Measurements from ENCODE around the gene MARCHF10. TPM values are rescaled to one million over a fixed set of nuclear protein-coding genes. Genes with fewer than 3 reads are reported as not detected.

MARCHF10 gene
- total RNA-seq, 2 donors from 2014 or later, result not detected

DNA sequence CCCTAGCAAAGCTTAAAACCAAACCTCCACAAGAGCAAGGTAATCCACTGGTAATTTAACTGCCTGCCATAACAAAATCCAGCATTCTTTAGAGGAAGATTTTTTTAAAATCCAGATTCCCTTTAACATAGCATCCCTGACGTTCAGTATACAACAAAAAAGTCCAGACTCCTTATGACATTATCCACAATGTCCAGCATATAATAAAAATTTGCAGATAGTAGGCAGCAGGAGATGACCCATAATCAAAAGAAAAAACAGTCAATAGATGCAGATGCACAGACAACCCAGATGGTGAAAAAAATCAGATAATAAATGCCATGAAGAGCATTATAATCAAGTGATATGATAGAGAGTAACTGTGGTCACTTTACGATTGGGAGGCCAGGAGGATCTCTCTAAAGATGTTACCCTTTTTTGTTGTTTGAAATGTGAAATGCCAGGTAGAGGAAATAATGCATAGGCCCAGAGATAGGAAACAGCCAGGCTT is 147.4 kb downstream of the MARCHF10 start:
- TF ChIP-seq, protein P1, sequence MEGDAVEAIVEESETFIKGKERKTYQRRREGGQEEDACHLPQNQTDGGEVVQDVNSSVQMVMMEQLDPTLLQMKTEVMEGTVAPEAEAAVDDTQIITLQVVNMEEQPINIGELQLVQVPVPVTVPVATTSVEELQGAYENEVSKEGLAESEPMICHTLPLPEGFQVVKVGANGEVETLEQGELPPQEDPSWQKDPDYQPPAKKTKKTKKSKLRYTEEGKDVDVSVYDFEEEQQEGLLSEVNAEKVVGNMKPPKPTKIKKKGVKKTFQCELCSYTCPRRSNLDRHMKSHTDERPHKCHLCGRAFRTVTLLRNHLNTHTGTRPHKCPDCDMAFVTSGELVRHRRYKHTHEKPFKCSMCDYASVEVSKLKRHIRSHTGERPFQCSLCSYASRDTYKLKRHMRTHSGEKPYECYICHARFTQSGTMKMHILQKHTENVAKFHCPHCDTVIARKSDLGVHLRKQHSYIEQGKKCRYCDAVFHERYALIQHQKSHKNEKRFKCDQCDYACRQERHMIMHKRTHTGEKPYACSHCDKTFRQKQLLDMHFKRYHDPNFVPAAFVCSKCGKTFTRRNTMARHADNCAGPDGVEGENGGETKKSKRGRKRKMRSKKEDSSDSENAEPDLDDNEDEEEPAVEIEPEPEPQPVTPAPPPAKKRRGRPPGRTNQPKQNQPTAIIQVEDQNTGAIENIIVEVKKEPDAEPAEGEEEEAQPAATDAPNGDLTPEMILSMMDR (IDR thresholded peaks at IDR 0.05), result no peak
- Histone ChIP-seq H3K36me3 (no peaks in the 10 kb centered on the region), H3K4me1 (no peaks in the 10 kb centered on the region), H3K4me3 (no peak overlapping the region), H3K27ac (no peak overlapping the region), H3K27me3 (no peaks in the 10 kb centered on the region), H3K9me3 (peaks cover 0 to 12% of the 10 kb centered on the region in 2 donors)
- DNase-seq (ENCODE audit: low spot score), result no peak

DNA sequence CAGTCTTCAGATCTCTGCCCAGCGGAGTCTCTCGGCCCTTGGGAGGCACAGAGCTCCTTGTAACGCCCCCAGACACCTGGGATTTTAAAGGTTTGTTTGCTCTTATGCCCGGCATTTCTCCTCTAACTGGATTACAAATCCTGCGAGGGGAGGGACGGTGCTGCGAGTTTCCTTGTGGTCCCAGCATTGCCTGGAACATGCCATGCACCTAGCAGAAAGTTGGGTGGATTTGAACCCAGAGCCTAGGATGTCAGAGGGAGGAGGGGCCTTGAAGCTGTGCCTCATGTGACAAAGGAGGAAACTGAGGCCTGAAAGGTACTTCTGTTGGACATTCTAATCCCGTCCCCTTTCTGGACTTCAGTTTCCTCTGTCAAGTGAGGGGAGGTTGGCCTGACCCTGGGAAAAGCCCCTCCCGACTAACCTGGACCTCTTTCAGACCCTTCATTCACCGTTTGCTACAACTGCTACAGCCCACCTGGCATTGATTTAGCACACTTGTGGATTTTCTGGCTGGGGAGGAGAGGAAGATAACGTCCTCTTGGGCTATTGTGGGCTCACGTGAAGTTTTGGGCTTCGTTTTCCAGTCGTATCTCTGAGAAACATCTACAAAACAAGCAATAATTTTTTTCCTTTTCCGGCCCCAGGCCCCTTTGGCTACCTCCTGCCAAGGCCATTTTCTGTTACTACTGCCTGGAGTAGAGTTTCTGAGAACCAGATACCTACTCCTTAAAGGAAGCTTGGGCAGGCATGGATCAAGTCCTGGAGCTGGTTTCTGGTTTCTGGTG is 149.8 kb downstream of the MARCHF10 start:
- H3K4me1 ChIP-seq, result peaks cover 0 to 15% of the 10 kb centered on the region in 2 donors
- DNase-seq (ENCODE audit: low spot score), result no peak
- H3K36me3 ChIP-seq, result no peaks in the 10 kb centered on the region
- no peak overlapping the region for H3K27ac ChIP-seq
- H3K9me3 ChIP-seq, result peaks cover 0 to 12% of the 10 kb centered on the region in 2 donors
- no peak overlapping the region for H3K4me3 ChIP-seq
- H3K27me3 ChIP-seq, result no peaks in the 10 kb centered on the region
- TF ChIP-seq, protein P1 (IDR thresholded peaks at IDR 0.05), result no peak

DNA sequence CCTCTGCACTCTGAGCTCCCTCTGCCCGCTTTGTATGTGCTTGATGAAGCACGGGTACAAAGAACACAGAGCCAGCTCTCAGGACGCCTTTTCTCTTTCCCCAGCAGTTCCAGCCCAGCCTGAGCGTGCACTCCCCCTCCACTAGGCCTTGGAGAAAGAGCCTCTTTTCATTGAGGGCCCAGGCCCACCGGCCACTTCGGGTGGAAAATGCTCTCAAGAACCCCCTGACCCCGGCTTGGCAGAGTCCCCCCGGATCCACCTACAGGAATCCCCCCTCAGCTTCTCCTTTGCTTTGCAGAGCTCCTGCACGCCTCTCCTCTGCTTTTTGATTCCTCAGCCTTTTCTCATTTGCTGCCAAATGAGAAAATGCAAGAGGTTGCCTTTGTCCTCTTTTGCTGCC is 150.4 kb downstream of the MARCHF10 start:
- DNase-seq (ENCODE audit: low spot score), result no peak
- TF ChIP-seq, protein P1 (IDR thresholded peaks at IDR 0.05), result no peak
- Histone ChIP-seq H3K36me3 (no peaks in the 10 kb centered on the region), H3K4me1 (peaks cover 0 to 21% of the 10 kb centered on the region in 2 donors), H3K4me3 (no peak overlapping the region), H3K9me3 (peaks cover 0 to 12% of the 10 kb centered on the region in 2 donors), H3K27me3 (no peaks in the 10 kb centered on the region), H3K27ac (no peak overlapping the region)

DNA sequence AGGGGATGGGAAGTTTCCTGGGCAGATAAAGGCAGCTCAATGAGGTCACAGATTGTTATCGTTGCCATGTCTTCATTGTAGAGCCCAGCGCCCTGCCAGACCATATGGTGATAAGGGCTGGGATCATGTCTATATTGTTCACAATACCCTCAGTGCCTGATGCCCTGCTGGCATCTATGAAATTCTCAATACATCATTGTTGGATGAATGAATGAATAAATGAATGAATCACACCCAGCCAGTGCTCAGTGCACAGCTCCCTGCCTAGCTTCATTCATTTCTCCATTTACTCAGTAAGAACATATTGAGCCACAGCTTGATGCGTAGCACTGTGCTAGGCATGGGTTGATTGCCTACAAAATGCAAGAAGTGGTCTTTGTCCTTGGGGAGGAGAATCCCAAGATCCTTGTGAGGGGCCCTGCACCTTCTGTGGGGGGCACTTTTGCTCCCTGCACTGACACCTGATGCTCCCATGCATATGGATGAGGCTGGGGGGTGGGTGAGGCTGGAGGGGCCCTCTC is 150.9 kb downstream of the MARCHF10 start:
- H3K27ac ChIP-seq, result no peak overlapping the region
- H3K4me1 ChIP-seq, result peaks cover 0 to 26% of the 10 kb centered on the region in 2 donors
- no peaks in the 10 kb centered on the region for H3K36me3 ChIP-seq
- peaks cover 0 to 12% of the 10 kb centered on the region in 2 donors for H3K9me3 ChIP-seq
- TF ChIP-seq, protein P1 (IDR thresholded peaks at IDR 0.05), result no peak
- no peaks in the 10 kb centered on the region for H3K27me3 ChIP-seq
- DNase-seq (ENCODE audit: low spot score), result no peak
- no peak overlapping the region for H3K4me3 ChIP-seq

DNA sequence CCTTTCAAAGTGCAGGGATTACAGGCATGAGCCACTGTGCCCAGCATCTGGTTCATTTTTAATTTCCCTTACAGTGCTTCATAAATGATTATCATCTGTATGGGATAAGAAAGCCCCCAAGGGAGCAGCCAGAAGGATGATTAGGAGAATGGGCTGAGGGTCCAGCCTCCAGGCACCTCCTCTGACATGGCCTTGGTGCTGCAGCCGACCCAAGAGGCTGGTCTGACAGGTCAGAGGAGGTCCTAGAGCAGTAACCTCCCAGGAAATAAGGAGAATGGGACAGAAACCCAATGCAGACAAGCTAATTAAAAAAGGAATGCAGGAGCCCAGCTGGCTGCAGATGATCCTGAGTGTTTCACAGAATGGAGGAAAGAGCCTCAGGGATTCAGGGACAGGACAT is 151.7 kb downstream of the MARCHF10 start:
- no peak overlapping the region for H3K4me3 ChIP-seq
- H3K4me1 ChIP-seq, result peaks cover 0 to 29% of the 10 kb centered on the region in 2 donors
- no peaks in the 10 kb centered on the region for H3K36me3 ChIP-seq
- no peaks in the 10 kb centered on the region for H3K27me3 ChIP-seq
- TF ChIP-seq, protein P1 (IDR thresholded peaks at IDR 0.05), result no peak
- H3K27ac ChIP-seq, result no peak overlapping the region
- peaks cover 0 to 12% of the 10 kb centered on the region in 2 donors for H3K9me3 ChIP-seq
- DNase-seq (ENCODE audit: low spot score), result no peak

All from right atrium auricular region (tissue), 2 donors.